Activated CD4-positive, alpha-beta T cell treated with anti-CD3 and anti-CD28 coated beads, Interleukin-2, amount 10 ng/mL, durations not matched to agents 7 days and 5 days (primary cell): ENCODE results near the gene IGLL5. TPM values are rescaled to one million over a fixed set of nuclear protein-coding genes. Genes with fewer than 3 reads are reported as not detected.

Experiments
- CTCF ChIA-PET: fragments of 350-600 bp; sonication (Branson Sonifier 250); formaldehyde crosslinking; loops from one replicate; lab custom pipeline; 2021; ENCODE audit warnings: antibody characterized with exemption; lab: Charles Lee
- POLR2A ChIA-PET: fragments of 350-600 bp; sonication (Branson Sonifier 250); formaldehyde crosslinking; loops from one replicate; lab custom pipeline; 2021; ENCODE audit warnings: antibody characterized with exemption; lab: Charles Lee
- DNase-seq: peaks from one replicate; pipeline ENCODE4 v3.0.0-alpha.2; 2020
- H3K27ac Mint-ChIP-seq: one replicate; pipeline ENCODE4 v1.8.0; 2021; ENCODE audit warnings: mild to moderate bottlenecking, moderate library complexity, mixed read lengths
- H3K27me3 Mint-ChIP-seq: one replicate; pipeline ENCODE4 v1.8.0; 2021; ENCODE audit warnings: mixed read lengths
- H3K36me3 Mint-ChIP-seq: one replicate; pipeline ENCODE4 v1.8.0; 2021; ENCODE audit warnings: low read depth, mixed read lengths
- H3K4me1 Mint-ChIP-seq: one replicate; pipeline ENCODE4 v1.8.0; 2021; ENCODE audit warnings: mixed read lengths
- H3K4me3 Mint-ChIP-seq: one replicate; pipeline ENCODE4 v1.8.0; 2021; ENCODE audit warnings: mild to moderate bottlenecking, moderate library complexity, mixed read lengths
- H3K9me3 Mint-ChIP-seq: one replicate; pipeline ENCODE4 v1.8.0; 2021; ENCODE audit warnings: mixed read lengths
- total RNA-seq, 2 experiments: library from RNA; stranded (reverse); gene quantifications; one replicate each; pipeline ENCODE4 v1.2.3, GENCODE V29; 2021

The IGLL5 gene
- total RNA-seq, 2 experiments from 2014 or later: not detected

DNA sequence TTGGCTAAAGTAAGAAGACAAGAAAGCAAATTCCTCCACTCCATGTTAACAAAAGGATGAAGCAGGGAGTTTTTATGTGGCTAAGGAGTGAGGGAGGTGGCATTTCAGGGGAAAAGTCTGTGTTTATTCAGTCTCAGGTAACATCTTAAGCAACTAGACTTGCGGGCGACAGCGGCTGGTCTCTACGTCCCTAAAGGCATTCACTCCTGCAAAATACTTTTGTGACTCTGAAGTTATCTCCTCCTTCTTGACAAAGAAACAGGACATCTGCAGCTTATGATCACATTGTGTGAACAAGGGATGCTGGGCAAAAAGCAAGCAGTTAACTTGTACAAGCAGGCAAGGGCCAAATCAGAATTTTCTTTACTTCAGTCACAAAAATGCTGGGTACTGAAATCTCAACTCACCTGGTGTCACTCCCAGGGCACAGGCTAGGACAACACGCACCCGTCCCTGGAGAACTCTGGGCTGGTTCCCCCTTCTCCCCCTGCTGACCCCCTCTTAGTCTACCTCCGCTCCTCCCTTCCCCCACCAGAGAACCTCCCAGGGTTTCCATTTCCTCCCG, 38.3 kb downstream of the IGLL5 start:
- ChIA-PET CTCF (no interaction called here), POLR2A (no interaction called here)
- H3K9me3 Mint-ChIP-seq: no peaks in the 10 kb centered on the region
- no peaks in the 10 kb centered on the region for H3K36me3 Mint-ChIP-seq
- H3K27me3 Mint-ChIP-seq: peaks cover 6% of the 10 kb centered on the region
- DNase-seq: no peak
- no peak overlapping the region for H3K4me3 Mint-ChIP-seq
- peaks cover 55% of the 10 kb centered on the region for H3K4me1 Mint-ChIP-seq
- H3K27ac Mint-ChIP-seq: peak overlapping the region; percentile 69

- no peak overlapping the region for H3K4me3 Mint-ChIP-seq
- H3K9me3 Mint-ChIP-seq: no peaks in the 10 kb centered on the region
- DNase-seq: no peak
- H3K4me1 Mint-ChIP-seq: peaks cover 56% of the 10 kb centered on the region
- ChIA-PET CTCF (no interaction called here), POLR2A (no interaction called here)
- peak overlapping the region; percentile 72 for H3K27ac Mint-ChIP-seq
- peaks cover 6% of the 10 kb centered on the region for H3K27me3 Mint-ChIP-seq
- H3K36me3 Mint-ChIP-seq: no peaks in the 10 kb centered on the region
These were observed 39.0 kb downstream of the IGLL5 start for GRCh38 chr22:22926370-22927195.

DNA sequence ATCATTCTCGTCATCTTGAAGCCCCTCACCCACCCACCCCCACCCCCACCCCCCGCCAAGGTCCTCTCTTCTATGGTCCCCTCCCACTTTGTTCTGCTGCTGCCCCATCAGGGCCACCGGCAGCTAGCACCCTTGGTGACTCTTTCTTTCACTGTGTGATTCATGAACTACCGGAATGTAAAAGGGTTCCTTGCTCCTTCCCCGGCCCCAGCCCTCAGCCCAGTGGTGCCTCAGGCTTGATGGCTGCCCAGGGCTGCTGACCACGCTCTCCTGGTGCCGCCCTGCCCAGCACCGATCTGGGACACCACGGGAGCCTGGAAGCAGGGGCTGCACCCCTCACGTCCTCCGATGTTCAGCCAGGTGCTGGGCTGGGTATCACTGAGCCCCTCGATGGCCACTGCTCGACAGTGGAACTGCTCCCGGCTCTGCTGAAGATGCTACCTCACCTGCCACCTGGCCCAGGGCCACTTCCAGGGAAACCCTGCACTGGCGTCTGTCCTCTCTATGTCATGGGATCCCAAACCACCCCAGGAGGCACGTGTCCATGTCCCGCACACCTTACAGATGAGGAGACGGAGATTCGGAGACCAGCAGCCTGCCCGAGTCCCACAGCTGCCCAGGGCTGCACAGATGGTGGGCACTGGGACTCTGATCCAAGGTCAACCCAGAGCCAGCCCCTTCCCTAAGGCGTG, 39.7 kb downstream of the IGLL5 start:
- Mint-ChIP-seq H3K9me3 (no peaks in the 10 kb centered on the region), H3K36me3 (no peaks in the 10 kb centered on the region), H3K27me3 (peaks cover 6% of the 10 kb centered on the region), H3K4me1 (peaks cover 56% of the 10 kb centered on the region), H3K27ac (peak overlapping the region; percentile 71), H3K4me3 (no peak overlapping the region)
- ChIA-PET POLR2A (no interaction called here), CTCF (no interaction called here)
- DNase-seq: no peak

GRCh38 chr22:22927888-22928665, 40.5 kb downstream of the IGLL5 start:
- Mint-ChIP-seq H3K4me3 (no peak overlapping the region), H3K36me3 (no peaks in the 10 kb centered on the region), H3K27me3 (peaks cover 6% of the 10 kb centered on the region), H3K27ac (peak overlapping the region; percentile 89), H3K9me3 (no peaks in the 10 kb centered on the region), H3K4me1 (peaks cover 56% of the 10 kb centered on the region)
- ChIA-PET POLR2A (interaction anchor here (0.6 kb wide), 1 partner anchor 936 kb away, joined by 3 read pairs; no protein-coding TSS in a partner anchor), CTCF (interaction anchor here (0.7 to 1.1 kb wide), 2 partner anchors 15 to 16 kb away, joined by 3 read pairs; no protein-coding TSS in a partner anchor)
- no peak for DNase-seq

- Mint-ChIP-seq H3K36me3 (no peaks in the 10 kb centered on the region), H3K9me3 (no peaks in the 10 kb centered on the region), H3K4me1 (peaks cover 55% of the 10 kb centered on the region), H3K4me3 (no peak overlapping the region), H3K27me3 (peaks cover 6% of the 10 kb centered on the region), H3K27ac (peak overlapping the region; percentile 89)
- ChIA-PET CTCF (interaction anchor here (0.6 to 1.1 kb wide), 3 partner anchors 16 to 51 kb away, joined by 3 read pairs; no protein-coding TSS in a partner anchor), POLR2A (interaction anchor here (0.6 kb wide), 2 partner anchors 13 to 935 kb away, joined by 3 read pairs; no protein-coding TSS in a partner anchor)
- peak; percentile 76 for DNase-seq
These were observed 41.2 kb downstream of the IGLL5 start for GRCh38 chr22:22928666-22929380.

GRCh38 chr22:22929381-22930221, 42.0 kb downstream of the IGLL5 start:
- Mint-ChIP-seq H3K4me1 (peaks cover 49% of the 10 kb centered on the region), H3K27me3 (peaks cover 6% of the 10 kb centered on the region), H3K36me3 (no peaks in the 10 kb centered on the region), H3K4me3 (no peak overlapping the region), H3K27ac (peak overlapping the region; percentile 89), H3K9me3 (no peaks in the 10 kb centered on the region)
- POLR2A ChIA-PET: interaction anchor here (0.6 kb wide), 1 partner anchor 12 kb away, joined by 3 read pairs; no protein-coding TSS in a partner anchor
- CTCF ChIA-PET: interaction anchor here (0.5 to 1.4 kb wide), 3 partner anchors 46 to 1031 kb away, joined by 3 to 5 read pairs (median 4); no protein-coding TSS in a partner anchor
- DNase-seq: no peak

DNA sequence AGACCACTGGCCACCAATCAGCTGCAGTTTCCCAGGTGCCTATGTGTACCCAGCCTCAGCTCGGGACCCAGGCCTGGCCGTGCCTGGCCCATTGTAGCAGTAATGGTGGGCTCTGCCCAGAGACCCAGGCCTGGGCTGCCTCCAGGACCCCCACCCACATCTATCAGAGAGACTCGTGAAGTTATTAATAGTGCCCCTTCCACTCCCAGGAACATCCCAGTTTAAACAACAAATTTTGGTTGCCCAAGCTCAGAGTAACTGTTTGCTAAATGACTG, 42.5 kb downstream of the IGLL5 start:
- Mint-ChIP-seq H3K4me1 (peaks cover 51% of the 10 kb centered on the region), H3K4me3 (no peak overlapping the region), H3K9me3 (no peaks in the 10 kb centered on the region), H3K27me3 (peaks cover 6% of the 10 kb centered on the region), H3K36me3 (no peaks in the 10 kb centered on the region), H3K27ac (peak overlapping the region; percentile 77)
- ChIA-PET CTCF (interaction anchor here (0.5 to 1.4 kb wide), 2 partner anchors 46 to 1031 kb away, joined by 4 to 5 read pairs; no protein-coding TSS in a partner anchor), POLR2A (no interaction called here)
- DNase-seq: no peak

GRCh38 chr22:22930571-22931556, 43.2 kb downstream of the IGLL5 start:
- peaks cover 52% of the 10 kb centered on the region for H3K4me1 Mint-ChIP-seq
- peaks cover 2% of the 10 kb centered on the region for H3K27me3 Mint-ChIP-seq
- no peak for DNase-seq
- POLR2A ChIA-PET: no interaction called here
- CTCF ChIA-PET: interaction anchor here (0.5 to 2.3 kb wide), 6 partner anchors 47 to 1032 kb away, joined by 3 to 8 read pairs (median 4); no protein-coding TSS in a partner anchor
- no peaks in the 10 kb centered on the region for H3K36me3 Mint-ChIP-seq
- peak overlapping the region; percentile 77 for H3K27ac Mint-ChIP-seq
- H3K4me3 Mint-ChIP-seq: no peak overlapping the region
- no peaks in the 10 kb centered on the region for H3K9me3 Mint-ChIP-seq

- Mint-ChIP-seq H3K36me3 (no peaks in the 10 kb centered on the region), H3K4me3 (no peak overlapping the region), H3K27me3 (peaks cover 2% of the 10 kb centered on the region), H3K27ac (peak overlapping the region; percentile 58), H3K4me1 (peaks cover 44% of the 10 kb centered on the region), H3K9me3 (no peaks in the 10 kb centered on the region)
- ChIA-PET CTCF (interaction anchor here (0.6 to 2.3 kb wide), 5 partner anchors 10 to 890 kb away, joined by 3 to 8 read pairs (median 3); no protein-coding TSS in a partner anchor), POLR2A (no interaction called here)
- no peak for DNase-seq
These were observed 44.1 kb downstream of the IGLL5 start for GRCh38 chr22:22931557-22932270.

GRCh38 chr22:22932512-22932941, 44.9 kb downstream of the IGLL5 start:
- Mint-ChIP-seq H3K9me3 (no peaks in the 10 kb centered on the region), H3K27ac (no peak overlapping the region), H3K27me3 (peaks cover 5% of the 10 kb centered on the region), H3K36me3 (no peaks in the 10 kb centered on the region), H3K4me3 (no peak overlapping the region), H3K4me1 (peaks cover 35% of the 10 kb centered on the region)
- DNase-seq: no peak
- ChIA-PET CTCF (interaction anchor here (0.8 to 2.3 kb wide), 4 partner anchors 9 to 48 kb away, joined by 3 to 8 read pairs (median 4); no protein-coding TSS in a partner anchor), POLR2A (no interaction called here)
